WTC11 (cell line): ENCODE measurements around the gene WDR48. TPM values are rescaled to one million over a fixed set of nuclear protein-coding genes. Genes with fewer than 3 reads are reported as not detected.

ENCODE experiments used
- ATAC-seq: fragments of 200-7000 bp; cut with Tn5 transposase; 2 replicates; pipeline ENCODE4 v1.10.0; 2021; ENCODE audit warnings: mild to moderate bottlenecking, moderate library complexity
- CTCF ChIA-PET: fragments of 300-600 bp; sonication (Branson Sonifier 250); formaldehyde crosslinking; loops from one replicate; lab custom pipeline; 2021; ENCODE audit warnings: antibody characterized with exemption; lab: Charles Lee
- POLR2A ChIA-PET: fragments of 350-600 bp; sonication (Branson Sonifier 250); formaldehyde crosslinking; loops from one replicate; lab custom pipeline; 2021; ENCODE audit warnings: antibody characterized with exemption; lab: Charles Lee
- DNase-seq: peaks from one replicate; pipeline ENCODE4 v3.0.0; 2021; ENCODE audit warnings: low spot score
- H3K27ac Mint-ChIP-seq: 2 replicates; pipeline ENCODE4 v1.8.0; 2021; ENCODE audit warnings: mixed read lengths
- H3K27me3 Mint-ChIP-seq: 2 replicates; pipeline ENCODE4 v1.8.0; 2021; ENCODE audit warnings: low read depth, mild to moderate bottlenecking, moderate library complexity, mixed read lengths
- H3K36me3 Mint-ChIP-seq: 2 replicates; pipeline ENCODE4 v1.8.0; 2021; ENCODE audit warnings: mixed read lengths
- H3K4me1 Mint-ChIP-seq: 2 replicates; pipeline ENCODE4 v1.8.0; 2022; ENCODE audit warnings: mixed read lengths
- H3K4me3 Mint-ChIP-seq: 2 replicates; pipeline ENCODE4 v1.8.0; 2021; ENCODE audit warnings: mild to moderate bottlenecking, moderate library complexity, mixed read lengths
- H3K9me3 Mint-ChIP-seq: 2 replicates; pipeline ENCODE4 v1.8.0; 2021; ENCODE audit warnings: mixed read lengths
- ATF3 ChIP-seq: sonication (generic); formaldehyde crosslinking; conservative IDR thresholded peaks from 2 replicates; pipeline ENCODE4 v1.8.1; 2022; ENCODE audit warnings: mild to moderate bottlenecking, missing genetic modification reagents
- ELF4 ChIP-seq: sonication (generic); formaldehyde crosslinking; IDR thresholded peaks from 2 replicates; pipeline ENCODE4 v1.8.1; 2022; ENCODE audit warnings: low read depth, mild to moderate bottlenecking, moderate library complexity, missing genetic modification reagents
- PRDM15 ChIP-seq: sonication (generic); formaldehyde crosslinking; IDR thresholded peaks from 2 replicates; pipeline ENCODE4 v1.8.0; 2022; ENCODE audit warnings: missing genetic modification reagents
- RORB ChIP-seq: fragments of 250-450 bp; sonication (Bioruptor Pico); IDR thresholded peaks from 2 replicates; pipeline ENCODE4 v1.9.0; 2021; ENCODE audit warnings: mild to moderate bottlenecking
- SP1 ChIP-seq: sonication (generic); formaldehyde crosslinking; conservative IDR thresholded peaks from 2 replicates; pipeline ENCODE4 v1.8.1; 2022; ENCODE audit warnings: missing genetic modification reagents
- USF2 ChIP-seq: sonication (generic); formaldehyde crosslinking; IDR thresholded peaks from 2 replicates; pipeline ENCODE4 v1.8.1; 2023; ENCODE audit warnings: mild to moderate bottlenecking, missing genetic modification reagents, moderate library complexity
- ZNF317 ChIP-seq: sonication (generic); formaldehyde crosslinking; IDR thresholded peaks from 2 replicates; pipeline ENCODE4 v1.8.1; 2023; ENCODE audit warnings: low read depth, mild to moderate bottlenecking, moderate library complexity, missing genetic modification reagents, borderline replicate concordance
- ZNF671 ChIP-seq: fragments of 250-450 bp; sonication (Bioruptor Pico); IDR thresholded peaks from 2 replicates; pipeline ENCODE4 v1.8.0; 2021; ENCODE audit warnings: mild to moderate bottlenecking
- total RNA-seq: library from RNA; stranded (reverse); gene quantifications from 3 replicates; pipeline ENCODE4 v1.2.3, GENCODE V29; 2021
- TF ChIP-seq, protein P1 (sequence below): sonication (generic); formaldehyde crosslinking; IDR thresholded peaks from 2 replicates; pipeline ENCODE4 v1.8.0; 2022; ENCODE audit warnings: mild to moderate bottlenecking, missing genetic modification reagents
- TF ChIP-seq, protein P2 (sequence below): sonication (generic); formaldehyde crosslinking; IDR thresholded peaks from 2 replicates; pipeline ENCODE4 v1.8.1; 2023; ENCODE audit warnings: mild to moderate bottlenecking, missing genetic modification reagents
- TF ChIP-seq, protein P3 (sequence below): sonication (generic); formaldehyde crosslinking; IDR thresholded peaks from 2 replicates; pipeline ENCODE4 v1.8.0; 2022; ENCODE audit warnings: mild to moderate bottlenecking, missing genetic modification reagents
- TF ChIP-seq, protein P4 (sequence below): sonication (generic); formaldehyde crosslinking; IDR thresholded peaks from 2 replicates; pipeline ENCODE4 v1.8.1; 2022; ENCODE audit warnings: mild to moderate bottlenecking, missing genetic modification reagents, moderate library complexity, borderline replicate concordance
- TF ChIP-seq, protein P5 (sequence below): sonication (generic); formaldehyde crosslinking; IDR thresholded peaks from 2 replicates; pipeline ENCODE4 v1.8.0; 2023; ENCODE audit warnings: missing genetic modification reagents
- TF ChIP-seq, protein P6 (sequence below): sonication (generic); formaldehyde crosslinking; IDR thresholded peaks from 2 replicates; pipeline ENCODE4 v1.8.1; 2022; ENCODE audit warnings: missing genetic modification reagents, borderline replicate concordance
- TF ChIP-seq, protein P7 (sequence below): fragments of 250-450 bp; sonication (Bioruptor Pico); IDR thresholded peaks from 2 replicates; pipeline ENCODE4 v1.9.0; 2021; ENCODE audit warnings: mild to moderate bottlenecking, borderline replicate concordance

WDR48 gene
- total RNA-seq, 1 experiment from 2014 or later = 40.9 TPM

DNA sequence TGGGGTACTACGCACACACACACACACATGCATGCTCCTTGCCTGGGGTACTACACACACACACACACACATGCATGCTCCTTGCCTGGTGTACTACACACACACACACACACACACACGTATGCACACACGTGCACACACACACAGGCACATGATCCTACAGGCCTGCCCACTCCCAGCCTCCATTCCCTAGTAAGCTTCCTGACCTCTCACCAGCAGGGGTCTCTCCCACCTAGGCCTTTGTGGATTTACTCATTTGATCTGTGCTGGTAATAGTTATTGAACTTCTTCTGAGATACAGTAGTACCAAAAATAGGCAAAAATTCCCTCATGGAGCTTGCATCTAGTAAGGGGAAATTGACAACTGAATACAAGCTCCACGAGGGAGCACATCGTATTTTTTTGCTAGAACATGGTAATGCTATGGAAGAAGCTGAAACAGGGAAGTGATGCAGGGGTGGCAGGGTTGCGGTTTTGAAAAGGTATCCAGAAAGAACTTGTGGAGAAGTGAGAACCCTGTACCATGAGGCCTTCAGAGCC lies 74.8 kb downstream of the WDR48 start:
- CTCF ChIA-PET = interaction anchor here (0.6 to 8.7 kb wide), 23 partner anchors 8 to 251 kb away, joined by 3 to 260 read pairs (median 6); partner anchors contain the start of genes CX3CR1, GORASP1, TTC21A and XIRP1
- H3K9me3 Mint-ChIP-seq = no peaks in the 10 kb centered on the region
- peak; percentile 60 for DNase-seq
- H3K4me3 Mint-ChIP-seq = no peak overlapping the region
- H3K27ac Mint-ChIP-seq = no peak overlapping the region
- TF ChIP-seq, protein P1, sequence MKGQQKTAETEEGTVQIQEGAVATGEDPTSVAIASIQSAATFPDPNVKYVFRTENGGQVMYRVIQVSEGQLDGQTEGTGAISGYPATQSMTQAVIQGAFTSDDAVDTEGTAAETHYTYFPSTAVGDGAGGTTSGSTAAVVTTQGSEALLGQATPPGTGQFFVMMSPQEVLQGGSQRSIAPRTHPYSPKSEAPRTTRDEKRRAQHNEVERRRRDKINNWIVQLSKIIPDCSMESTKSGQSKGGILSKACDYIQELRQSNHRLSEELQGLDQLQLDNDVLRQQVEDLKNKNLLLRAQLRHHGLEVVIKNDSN (CRISPR knock-in tag) = peak; percentile 53; the same call in 1 of the 2 replicates
- TF ChIP-seq, protein P2, sequence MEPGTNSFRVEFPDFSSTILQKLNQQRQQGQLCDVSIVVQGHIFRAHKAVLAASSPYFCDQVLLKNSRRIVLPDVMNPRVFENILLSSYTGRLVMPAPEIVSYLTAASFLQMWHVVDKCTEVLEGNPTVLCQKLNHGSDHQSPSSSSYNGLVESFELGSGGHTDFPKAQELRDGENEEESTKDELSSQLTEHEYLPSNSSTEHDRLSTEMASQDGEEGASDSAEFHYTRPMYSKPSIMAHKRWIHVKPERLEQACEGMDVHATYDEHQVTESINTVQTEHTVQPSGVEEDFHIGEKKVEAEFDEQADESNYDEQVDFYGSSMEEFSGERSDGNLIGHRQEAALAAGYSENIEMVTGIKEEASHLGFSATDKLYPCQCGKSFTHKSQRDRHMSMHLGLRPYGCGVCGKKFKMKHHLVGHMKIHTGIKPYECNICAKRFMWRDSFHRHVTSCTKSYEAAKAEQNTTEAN (CRISPR knock-in tag) = peak; percentile 67; the same call in 1 of the 2 replicates
- TF ChIP-seq, protein P3, sequence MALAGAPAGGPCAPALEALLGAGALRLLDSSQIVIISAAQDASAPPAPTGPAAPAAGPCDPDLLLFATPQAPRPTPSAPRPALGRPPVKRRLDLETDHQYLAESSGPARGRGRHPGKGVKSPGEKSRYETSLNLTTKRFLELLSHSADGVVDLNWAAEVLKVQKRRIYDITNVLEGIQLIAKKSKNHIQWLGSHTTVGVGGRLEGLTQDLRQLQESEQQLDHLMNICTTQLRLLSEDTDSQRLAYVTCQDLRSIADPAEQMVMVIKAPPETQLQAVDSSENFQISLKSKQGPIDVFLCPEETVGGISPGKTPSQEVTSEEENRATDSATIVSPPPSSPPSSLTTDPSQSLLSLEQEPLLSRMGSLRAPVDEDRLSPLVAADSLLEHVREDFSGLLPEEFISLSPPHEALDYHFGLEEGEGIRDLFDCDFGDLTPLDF (CRISPR knock-in tag) = no peak
- POLR2A ChIA-PET = interaction anchor here (0.9 kb wide), 1 partner anchor 60 kb away, joined by 3 read pairs; no protein-coding TSS in a partner anchor
- no peaks in the 10 kb centered on the region for H3K27me3 Mint-ChIP-seq
- peak; percentile 84 for ATAC-seq
- H3K36me3 Mint-ChIP-seq = no peaks in the 10 kb centered on the region
- H3K4me1 Mint-ChIP-seq = peaks cover 5% of the 10 kb centered on the region; the same call in 1 of the 2 replicates

DNA sequence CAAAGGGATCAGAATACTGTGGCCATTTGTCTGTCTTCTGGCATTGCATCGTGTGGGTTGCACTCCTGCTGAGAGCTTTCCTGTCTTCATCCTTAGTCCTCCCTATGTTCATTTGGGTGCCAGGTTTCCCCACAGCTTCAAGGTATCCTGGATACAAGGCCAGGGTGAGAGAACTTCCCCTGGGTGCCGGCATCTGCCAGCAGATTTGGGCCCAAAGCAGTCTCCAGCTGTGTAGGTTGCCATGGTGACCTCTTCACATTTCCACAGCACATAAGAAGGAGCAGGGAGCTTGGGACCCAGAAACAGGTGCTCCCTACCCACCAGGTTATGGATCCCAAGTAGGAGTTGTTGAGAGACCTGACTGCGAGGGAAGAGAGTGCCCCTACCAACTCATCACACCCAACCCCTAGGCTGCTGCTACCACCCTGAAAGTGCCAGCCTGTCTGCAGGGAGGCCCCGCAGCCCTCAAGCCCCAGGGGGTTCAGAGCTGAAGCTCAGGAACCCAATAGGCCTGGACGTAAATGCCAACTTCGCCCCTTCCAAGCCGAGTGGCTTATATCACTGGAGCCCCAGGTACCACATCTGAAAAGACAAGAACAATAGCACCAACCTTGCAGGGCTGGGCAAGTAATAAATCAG lies 75.6 kb downstream of the WDR48 start:
- Mint-ChIP-seq H3K27me3 (no peaks in the 10 kb centered on the region), H3K4me1 (peaks cover 5% of the 10 kb centered on the region; the same call in 1 of the 2 replicates), H3K27ac (no peak overlapping the region), H3K9me3 (no peaks in the 10 kb centered on the region), H3K36me3 (no peaks in the 10 kb centered on the region), H3K4me3 (no peak overlapping the region)
- ATAC-seq (no peak), DNase-seq (no peak)
- CTCF ChIA-PET = interaction anchor here (0.8 to 8.7 kb wide), 19 partner anchors 9 to 251 kb away, joined by 3 to 260 read pairs (median 6); partner anchors contain the start of genes CX3CR1, GORASP1, TTC21A and XIRP1
- POLR2A ChIA-PET = no interaction called here
- TF ChIP-seq RORB (no peak), SP1 (CRISPR knock-in tag) (no peak), USF2 (CRISPR knock-in tag) (no peak), ELF4 (CRISPR knock-in tag) (no peak), PRDM15 (CRISPR knock-in tag) (no peak), ZNF317 (CRISPR knock-in tag) (no peak), ZNF671 (no peak), ATF3 (CRISPR knock-in tag) (no peak)
- TF ChIP-seq, protein P4, sequence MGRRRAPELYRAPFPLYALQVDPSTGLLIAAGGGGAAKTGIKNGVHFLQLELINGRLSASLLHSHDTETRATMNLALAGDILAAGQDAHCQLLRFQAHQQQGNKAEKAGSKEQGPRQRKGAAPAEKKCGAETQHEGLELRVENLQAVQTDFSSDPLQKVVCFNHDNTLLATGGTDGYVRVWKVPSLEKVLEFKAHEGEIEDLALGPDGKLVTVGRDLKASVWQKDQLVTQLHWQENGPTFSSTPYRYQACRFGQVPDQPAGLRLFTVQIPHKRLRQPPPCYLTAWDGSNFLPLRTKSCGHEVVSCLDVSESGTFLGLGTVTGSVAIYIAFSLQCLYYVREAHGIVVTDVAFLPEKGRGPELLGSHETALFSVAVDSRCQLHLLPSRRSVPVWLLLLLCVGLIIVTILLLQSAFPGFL (CRISPR knock-in tag) = no peak
- TF ChIP-seq, protein P5, sequence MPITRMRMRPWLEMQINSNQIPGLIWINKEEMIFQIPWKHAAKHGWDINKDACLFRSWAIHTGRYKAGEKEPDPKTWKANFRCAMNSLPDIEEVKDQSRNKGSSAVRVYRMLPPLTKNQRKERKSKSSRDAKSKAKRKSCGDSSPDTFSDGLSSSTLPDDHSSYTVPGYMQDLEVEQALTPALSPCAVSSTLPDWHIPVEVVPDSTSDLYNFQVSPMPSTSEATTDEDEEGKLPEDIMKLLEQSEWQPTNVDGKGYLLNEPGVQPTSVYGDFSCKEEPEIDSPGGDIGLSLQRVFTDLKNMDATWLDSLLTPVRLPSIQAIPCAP = no peak
- TF ChIP-seq, protein P6, sequence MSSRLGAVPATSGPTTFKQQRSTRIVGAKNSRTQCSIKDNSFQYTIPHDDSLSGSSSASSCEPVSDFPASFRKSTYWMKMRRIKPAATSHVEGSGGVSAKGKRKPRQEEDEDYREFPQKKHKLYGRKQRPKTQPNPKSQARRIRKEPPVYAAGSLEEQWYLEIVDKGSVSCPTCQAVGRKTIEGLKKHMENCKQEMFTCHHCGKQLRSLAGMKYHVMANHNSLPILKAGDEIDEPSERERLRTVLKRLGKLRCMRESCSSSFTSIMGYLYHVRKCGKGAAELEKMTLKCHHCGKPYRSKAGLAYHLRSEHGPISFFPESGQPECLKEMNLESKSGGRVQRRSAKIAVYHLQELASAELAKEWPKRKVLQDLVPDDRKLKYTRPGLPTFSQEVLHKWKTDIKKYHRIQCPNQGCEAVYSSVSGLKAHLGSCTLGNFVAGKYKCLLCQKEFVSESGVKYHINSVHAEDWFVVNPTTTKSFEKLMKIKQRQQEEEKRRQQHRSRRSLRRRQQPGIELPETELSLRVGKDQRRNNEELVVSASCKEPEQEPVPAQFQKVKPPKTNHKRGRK = no peak
- TF ChIP-seq, protein P7, sequence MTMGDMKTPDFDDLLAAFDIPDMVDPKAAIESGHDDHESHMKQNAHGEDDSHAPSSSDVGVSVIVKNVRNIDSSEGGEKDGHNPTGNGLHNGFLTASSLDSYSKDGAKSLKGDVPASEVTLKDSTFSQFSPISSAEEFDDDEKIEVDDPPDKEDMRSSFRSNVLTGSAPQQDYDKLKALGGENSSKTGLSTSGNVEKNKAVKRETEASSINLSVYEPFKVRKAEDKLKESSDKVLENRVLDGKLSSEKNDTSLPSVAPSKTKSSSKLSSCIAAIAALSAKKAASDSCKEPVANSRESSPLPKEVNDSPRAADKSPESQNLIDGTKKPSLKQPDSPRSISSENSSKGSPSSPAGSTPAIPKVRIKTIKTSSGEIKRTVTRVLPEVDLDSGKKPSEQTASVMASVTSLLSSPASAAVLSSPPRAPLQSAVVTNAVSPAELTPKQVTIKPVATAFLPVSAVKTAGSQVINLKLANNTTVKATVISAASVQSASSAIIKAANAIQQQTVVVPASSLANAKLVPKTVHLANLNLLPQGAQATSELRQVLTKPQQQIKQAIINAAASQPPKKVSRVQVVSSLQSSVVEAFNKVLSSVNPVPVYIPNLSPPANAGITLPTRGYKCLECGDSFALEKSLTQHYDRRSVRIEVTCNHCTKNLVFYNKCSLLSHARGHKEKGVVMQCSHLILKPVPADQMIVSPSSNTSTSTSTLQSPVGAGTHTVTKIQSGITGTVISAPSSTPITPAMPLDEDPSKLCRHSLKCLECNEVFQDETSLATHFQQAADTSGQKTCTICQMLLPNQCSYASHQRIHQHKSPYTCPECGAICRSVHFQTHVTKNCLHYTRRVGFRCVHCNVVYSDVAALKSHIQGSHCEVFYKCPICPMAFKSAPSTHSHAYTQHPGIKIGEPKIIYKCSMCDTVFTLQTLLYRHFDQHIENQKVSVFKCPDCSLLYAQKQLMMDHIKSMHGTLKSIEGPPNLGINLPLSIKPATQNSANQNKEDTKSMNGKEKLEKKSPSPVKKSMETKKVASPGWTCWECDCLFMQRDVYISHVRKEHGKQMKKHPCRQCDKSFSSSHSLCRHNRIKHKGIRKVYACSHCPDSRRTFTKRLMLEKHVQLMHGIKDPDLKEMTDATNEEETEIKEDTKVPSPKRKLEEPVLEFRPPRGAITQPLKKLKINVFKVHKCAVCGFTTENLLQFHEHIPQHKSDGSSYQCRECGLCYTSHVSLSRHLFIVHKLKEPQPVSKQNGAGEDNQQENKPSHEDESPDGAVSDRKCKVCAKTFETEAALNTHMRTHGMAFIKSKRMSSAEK = no peak
